ENCODE results near the gene PNMA1.

The PNMA1 gene

GRCh38 chr14:73713803-73714655 lies at the start of gene PNMA1:
PNMA1 (minus strand) TSS chr14:73714384; CDS start chr14:73713639, 745 bp downstream.
- peak; percentile 69 for DNase-seq

- DNase-seq, result no peak
Observed at GRCh38 chr14:73763396-73763795, 49.2 kb upstream of the PNMA1 start.

- no peak for DNase-seq
Observed at GRCh38 chr14:73762375-73762822, 48.2 kb upstream of the PNMA1 start.

- no peak for DNase-seq
Observed at GRCh38 chr14:73761618-73762355, 47.6 kb upstream of the PNMA1 start.

- DNase-seq, result no peak
Observed at GRCh38 chr14:73760598-73761586, 46.7 kb upstream of the PNMA1 start.

GRCh38 chr14:73759714-73760597 lies 45.8 kb upstream of the PNMA1 start:
- DNase-seq, result peak; percentile 83

GRCh38 chr14:73759183-73759713 lies 45.1 kb upstream of the PNMA1 start:
- no peak for DNase-seq

GRCh38 chr14:73758392-73759182 lies 44.4 kb upstream of the PNMA1 start:
- no peak for DNase-seq

- no peak for DNase-seq
Observed at GRCh38 chr14:73757876-73758391, 43.8 kb upstream of the PNMA1 start.

GRCh38 chr14:73757381-73757780 lies 43.2 kb upstream of the PNMA1 start:
- DNase-seq, result no peak

- no peak for DNase-seq
Observed at GRCh38 chr14:73755434-73756014, 41.3 kb upstream of the PNMA1 start.

GRCh38 chr14:73754911-73755360 lies 40.8 kb upstream of the PNMA1 start:
- DNase-seq, result no peak

- DNase-seq, result no peak
Observed at GRCh38 chr14:73753887-73754795, 40.0 kb upstream of the PNMA1 start.

GRCh38 chr14:73753124-73753886 lies 39.1 kb upstream of the PNMA1 start:
- no peak for DNase-seq

- DNase-seq, result no peak
Observed at GRCh38 chr14:73752297-73752992, 38.3 kb upstream of the PNMA1 start.

GRCh38 chr14:73751157-73751691 lies 37.0 kb upstream of the PNMA1 start:
- no peak for DNase-seq

- DNase-seq, result no peak
Observed at GRCh38 chr14:73750531-73750901, 36.3 kb upstream of the PNMA1 start.
